GM19372 (cell line): ENCODE measurements around the gene FSIP1.
"Not testable (repeated sequence)": the region's sequence is repeated elsewhere in the genome, so short reads cannot be mapped to it uniquely, and the experiment has no call there.

Experiments
- ATAC-seq: cut with Tn5 transposase; IDR thresholded peaks from one replicate; pipeline ENCODE4 v1.9.1; 2021; ENCODE audit warnings: mild to moderate bottlenecking, low read depth, moderate library complexity; ENCODE audit not compliant: unreplicated experiment

The FSIP1 gene

DNA sequence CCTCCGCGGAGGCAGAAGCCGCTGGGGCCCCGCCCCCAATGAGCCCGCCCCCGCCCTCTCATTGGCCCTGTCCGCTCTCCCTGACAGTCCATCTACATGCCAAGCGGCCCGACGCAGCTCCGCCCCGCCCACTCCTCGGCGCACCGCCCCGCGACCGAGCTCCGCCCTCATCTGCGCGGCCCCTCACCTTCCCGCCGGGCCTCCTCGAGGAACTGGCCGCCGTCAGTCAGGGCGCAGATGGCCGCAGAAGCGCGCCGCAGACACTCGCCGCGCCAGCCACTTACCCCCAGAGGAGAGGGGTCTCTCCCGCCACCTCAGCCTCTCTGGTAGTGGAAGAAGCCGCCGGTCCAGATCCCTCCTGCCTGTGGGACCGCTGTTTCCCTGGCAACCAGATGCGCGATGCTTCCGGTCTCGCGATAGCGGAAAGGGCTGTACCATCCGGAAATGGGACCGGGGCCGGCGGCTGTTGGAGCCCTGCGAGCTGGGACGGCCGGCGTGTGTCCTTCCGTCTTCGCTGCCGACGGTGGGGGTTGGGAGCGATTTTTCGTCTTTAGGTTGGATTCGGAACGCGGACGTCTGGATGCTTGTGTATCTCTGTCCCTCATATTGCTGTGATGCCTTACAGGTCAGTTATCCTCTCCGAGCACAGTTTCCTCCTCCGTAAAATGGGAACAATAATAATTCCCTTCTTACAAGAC, at the start of gene FSIP1:
Gene FSIP1 (minus strand): TSS at position 401 of the 698 bp plus-strand sequence. CDS start 6,317 bp downstream, outside the sequence.
- peak; percentile 97 for ATAC-seq

DNA sequence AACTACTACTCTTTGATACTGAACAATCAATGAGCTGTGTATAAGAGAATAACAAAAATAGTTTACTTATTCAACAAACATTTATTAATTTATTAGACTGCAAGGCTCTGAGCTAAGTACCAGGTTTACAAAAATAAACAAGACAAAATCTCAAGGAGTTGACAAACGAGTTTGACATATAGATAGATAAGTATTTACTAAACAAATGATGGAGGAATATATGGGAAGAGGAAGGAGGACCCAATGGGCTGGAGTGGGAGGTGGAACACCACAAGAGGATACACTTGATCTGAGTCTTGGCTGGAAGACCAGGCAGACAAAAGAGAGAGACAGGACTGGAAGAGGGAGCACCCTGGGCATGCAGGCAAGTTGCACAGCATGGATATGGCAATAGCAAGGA, 47.5 kb upstream of the FSIP1 start:
- ATAC-seq: no peak

DNA sequence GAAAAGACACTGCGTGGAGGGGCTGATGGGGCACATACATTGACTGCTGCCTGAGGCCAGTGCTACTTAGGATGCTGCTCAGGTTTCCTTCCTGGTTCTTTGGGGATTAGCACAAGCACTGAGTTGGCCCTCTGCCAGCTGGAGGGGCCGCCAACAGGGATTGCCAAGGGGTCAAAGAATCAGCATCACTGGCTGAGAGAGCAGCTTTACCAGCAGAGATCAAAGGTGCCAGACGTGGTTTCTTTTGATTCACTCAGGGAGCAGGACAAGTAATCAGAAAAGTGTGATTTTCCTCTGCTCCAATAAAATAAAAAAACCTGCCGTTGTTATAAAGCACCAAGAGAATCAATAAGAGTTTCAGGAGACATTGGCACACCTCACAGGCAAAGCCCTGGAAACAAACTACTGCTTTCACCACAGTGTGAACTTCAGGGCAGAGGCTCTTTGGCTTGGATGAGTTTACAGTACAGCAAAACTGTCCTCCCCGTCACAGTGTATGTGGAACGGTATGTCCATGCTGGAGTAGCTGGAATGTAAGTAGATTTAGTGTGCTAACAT, 45.8 kb upstream of the FSIP1 start:
- ATAC-seq: no peak

DNA sequence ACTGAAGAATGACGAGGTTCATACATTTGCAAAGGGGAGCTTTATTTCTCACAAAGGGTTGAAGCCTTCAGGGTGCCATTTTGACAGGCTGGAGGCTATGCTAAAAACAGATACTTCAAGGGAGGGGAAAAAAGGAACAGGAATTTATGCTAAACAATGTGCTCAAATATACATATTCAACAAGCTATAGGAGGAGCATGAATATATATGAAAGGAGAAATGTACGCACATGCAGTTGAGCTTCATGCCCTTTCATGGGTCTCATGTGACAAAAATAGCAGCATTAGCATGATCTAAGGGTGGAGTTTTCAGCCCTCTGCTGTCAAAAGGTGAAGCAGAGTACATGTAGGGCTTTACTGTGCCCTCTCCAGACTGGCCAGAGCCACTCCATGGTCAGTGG, 44.3 kb upstream of the FSIP1 start:
- no peak for ATAC-seq

DNA sequence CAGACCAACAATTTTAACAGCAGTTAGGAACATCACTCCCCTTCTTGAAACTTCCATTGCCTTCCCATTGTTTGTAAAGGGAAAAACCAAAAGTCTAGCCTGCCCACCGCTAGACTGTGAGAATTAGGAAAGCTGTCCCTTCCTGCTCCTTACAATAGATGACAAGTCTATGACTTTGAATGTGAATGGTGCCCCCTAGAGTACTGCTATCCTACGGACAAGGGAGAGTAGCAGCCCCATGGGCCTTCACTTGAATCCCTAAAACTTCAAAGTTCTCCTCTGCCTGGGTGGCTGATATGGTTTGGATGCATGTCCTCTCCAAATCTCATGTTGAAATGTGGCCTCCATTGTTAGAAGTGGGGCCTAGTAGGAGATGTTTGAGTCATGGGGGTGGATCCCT, 41.0 kb upstream of the FSIP1 start:
- no peak for ATAC-seq

DNA sequence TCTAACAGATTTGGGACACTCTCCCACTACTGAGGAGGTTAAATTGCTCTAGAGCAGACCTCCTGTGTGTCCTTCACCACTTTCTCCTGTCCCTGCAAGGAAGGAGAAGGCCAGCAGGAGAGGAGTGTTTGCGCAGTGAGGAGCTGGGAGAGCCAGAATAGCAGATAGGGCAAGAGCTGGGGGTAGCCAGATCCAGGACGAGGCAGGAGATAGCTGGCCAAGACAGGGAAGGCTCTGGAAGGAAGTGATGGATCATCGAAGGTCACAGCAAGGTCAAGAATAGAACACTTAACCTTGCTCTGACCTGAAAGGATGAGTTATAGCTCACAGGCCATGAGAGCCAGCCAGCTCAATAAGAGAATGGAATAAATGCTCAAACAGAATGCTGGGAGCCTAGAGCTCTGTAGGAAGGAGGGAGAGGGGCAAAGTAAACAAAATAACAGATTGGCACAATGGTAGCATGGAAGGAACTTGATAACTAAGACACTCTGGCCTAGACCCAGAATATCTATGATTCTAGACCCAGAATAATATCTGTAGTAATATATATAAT, 37.5 kb upstream of the FSIP1 start:
- no peak for ATAC-seq

DNA sequence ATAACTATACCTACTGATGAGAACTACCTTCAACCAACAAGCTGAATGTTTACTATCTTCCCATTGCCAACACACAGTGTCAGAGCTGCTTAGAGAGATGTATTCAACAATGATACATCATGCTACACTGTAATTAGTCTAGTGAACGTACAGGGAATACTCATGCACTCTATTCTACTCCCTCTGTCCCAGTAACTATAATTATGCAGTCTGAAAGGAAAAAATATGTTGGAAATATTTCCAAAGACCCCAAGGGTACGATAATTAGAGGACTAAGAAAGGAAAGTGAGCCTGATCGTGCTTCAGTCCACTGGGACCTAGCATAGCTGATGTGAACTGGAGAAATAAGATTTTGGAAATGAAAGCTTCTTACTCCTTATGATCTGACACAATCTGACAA, 36.9 kb upstream of the FSIP1 start:
- ATAC-seq: no peak

DNA sequence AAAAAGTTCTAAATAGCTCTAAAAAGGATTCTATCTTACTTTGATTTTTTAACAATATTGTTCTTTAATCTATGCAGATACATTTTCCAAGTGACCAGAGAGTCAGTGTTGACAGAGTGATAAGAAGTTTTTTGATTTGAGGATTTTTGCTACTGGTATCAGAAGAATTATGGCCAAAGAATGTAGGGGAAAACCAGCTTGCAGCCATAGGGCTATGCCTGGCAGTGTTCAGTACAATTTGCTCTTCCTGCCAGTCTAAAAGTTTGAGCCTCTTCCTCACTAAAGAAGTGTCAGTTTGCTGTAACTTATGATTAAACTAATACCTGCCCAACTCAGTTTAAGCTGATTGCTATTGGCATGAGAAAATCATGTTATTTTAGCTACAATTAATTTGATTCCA, 35.3 kb upstream of the FSIP1 start:
- ATAC-seq: no peak

DNA sequence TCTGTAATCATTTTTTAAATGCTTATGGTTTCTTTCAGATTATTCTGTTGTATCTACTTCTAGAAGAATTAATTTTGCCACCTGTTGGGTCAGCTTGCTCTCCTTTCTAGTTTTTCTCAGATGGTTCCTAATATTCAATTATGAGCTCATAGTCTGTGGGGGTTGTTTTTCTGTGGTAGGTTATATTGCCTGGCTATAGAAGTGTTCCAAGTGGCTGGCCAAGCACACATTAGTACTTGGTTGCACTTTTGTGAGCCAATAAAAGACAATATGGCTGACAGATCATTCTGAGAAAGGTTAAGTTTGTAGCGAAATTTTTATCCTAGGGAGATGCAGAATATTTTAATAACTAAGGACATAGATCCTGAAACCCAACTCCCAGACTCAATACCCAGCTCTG, 31.8 kb upstream of the FSIP1 start:
- ATAC-seq: no peak

DNA sequence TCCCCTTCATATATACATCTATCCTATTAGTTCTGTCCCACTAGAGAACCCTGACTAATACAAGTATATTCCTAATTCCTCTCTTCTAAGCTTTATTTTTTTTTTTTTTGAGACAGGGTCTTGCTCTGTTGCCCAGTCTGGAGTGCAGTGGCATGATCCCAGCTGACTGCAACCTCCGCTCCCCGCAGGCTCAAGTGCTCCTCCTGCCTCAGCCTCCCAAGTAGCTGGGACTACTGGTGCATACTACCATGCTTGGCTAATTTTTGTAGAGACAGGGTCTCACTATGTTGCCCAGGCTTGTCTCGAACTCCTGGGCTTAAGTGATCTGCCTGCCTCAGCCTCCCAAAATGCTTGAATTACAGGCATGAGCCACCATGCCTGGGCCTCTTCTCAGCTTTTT, 30.0 kb upstream of the FSIP1 start:
- not testable (repeated sequence) for ATAC-seq

DNA sequence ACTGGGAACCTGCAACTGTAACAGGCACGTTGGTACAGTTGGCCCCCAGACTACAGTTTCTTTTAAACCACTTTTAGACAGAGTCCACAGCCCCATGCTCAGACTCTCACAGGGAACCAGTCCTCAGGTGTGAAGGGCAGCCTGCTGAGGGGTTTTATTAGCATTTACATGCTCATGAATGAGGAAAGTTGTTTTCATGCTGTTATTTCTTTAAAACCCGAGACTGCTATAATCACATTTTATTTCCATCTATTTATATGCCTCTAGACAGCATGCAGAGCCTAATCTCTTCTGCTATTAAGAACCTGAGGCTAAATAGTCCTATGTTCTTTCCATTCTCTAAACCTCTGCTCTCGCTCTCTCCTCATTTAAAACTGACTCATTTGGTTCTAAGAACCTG, 26.3 kb upstream of the FSIP1 start:
- ATAC-seq: no peak

DNA sequence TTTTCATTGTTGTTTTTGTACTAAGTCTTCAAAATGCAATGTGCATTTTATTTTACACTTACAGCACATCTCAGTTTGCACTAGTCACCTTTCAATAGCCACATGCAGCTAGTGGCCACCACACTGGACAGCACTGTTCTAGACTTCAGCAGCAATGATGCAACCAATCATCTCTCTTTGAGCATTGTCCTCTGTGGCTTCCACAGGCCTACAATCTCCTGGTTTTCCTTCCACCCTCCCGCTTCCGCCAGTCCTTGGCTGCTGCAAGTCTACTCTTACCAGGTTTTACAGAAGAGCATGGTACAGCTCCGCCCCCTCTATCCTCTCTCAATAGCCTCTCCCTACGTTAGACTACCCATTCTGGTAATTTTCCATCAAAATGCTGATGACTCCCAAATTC, 25.1 kb upstream of the FSIP1 start:
- no peak for ATAC-seq

DNA sequence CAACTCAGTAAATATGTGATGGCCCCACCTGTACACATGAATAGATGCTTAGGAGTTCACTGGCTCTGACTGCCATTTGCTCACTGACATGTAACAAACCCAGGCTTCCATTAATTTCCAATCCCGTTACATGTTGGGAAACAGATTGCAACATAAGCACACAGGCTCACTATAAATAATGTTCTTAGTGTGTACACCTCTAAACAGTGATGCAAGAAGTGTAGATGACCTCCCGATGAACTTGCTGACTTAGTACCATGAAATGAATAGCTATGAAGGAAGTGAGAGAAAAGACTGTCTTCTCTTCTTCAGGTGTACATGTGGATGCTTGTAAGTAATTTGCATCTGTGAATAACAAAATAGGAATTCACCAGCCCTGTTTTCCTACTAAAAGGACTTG, 21.4 kb upstream of the FSIP1 start:
- no peak for ATAC-seq

DNA sequence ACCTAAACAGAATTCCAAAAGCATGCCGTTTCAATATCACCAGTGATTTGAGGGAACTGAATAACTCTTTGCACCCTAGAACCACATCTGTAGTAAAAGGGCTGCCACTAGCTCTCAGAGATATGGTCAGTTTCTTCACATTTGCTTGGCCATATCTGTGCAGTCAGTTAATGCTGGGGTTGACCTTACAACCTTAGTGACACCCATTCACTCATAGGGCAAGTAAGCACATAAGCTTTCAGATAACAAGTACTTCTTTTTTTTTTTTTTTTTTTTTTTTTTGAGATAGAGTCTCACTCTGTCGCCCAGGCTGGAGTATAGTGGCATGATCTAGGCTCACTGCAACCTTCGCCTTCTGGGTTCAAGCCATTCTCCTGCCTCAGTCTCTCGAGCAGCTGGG, 20.4 kb upstream of the FSIP1 start:
- no peak for ATAC-seq

DNA sequence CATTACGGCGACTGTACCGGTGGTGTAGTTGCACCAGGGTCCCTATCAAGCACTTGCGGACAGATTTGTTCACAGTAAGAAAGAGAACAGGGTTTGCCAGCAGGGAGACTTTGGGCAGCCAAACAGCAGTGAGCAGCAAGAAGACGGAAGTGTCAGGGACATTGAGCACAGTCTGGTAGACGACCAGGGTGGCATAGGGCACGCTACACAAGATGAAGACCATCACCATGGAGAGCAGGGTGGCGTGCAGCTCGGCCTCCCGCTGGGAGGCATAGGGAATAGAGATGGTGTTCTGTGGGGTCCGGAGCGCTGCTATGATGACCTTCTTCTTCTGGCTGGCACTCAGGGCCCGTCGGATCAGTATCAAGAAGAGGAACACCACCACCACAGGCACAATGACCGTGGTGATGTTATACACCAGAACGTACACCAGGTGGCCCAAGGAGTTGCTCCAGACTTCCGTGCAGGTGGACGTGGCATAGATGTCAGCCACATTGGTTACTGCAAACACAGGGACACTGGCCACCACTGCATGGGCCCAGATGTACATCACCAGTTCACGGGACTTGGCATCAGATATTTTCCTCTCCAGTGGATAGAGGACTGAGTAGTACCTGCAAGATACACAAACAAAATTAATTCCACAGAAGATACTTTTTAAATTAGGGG, 19.1 kb upstream of the FSIP1 start:
- peak; percentile 77 for ATAC-seq

DNA sequence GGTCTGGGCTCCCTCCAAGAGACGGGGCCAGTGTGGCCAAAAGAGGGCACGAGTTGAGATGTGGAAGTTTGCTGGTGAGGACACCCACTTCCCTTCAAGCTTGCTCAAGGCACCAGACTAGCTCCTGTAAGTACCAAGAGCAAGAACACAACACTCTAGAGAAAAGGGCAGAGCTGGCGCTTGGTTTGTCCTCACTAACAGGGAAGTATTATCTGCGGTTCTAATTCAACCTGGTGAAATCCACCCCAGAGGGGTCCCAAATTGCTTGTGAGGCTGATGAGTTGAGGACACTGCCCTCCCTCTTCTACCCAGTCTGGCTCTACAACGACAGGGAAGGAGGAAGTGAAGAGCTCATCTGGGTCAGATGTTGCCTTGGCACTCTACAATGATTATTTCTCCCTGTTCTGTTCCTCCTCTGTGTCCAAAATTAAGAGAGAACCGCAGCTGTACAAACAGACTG, 16.9 kb upstream of the FSIP1 start:
- ATAC-seq: no peak

DNA sequence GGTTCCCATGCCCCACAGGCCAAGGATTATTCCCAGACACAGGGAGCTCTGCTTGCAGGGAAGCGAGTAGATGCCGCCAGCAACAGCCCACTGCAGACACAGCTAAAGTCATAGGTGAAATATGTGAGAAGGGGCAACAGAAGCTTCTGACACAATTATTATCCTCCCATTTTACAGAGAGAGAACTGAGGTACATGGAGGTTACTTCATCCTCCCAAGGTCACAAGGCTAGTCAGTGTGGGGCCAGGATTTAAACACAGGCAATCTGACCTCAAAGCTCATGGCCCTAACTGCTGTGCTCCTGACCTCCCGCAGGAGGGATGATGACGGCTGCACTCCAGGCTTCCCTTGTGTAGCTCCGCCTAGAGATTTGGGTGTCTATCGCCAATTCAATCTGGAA, 15.7 kb upstream of the FSIP1 start:
- no peak for ATAC-seq

DNA sequence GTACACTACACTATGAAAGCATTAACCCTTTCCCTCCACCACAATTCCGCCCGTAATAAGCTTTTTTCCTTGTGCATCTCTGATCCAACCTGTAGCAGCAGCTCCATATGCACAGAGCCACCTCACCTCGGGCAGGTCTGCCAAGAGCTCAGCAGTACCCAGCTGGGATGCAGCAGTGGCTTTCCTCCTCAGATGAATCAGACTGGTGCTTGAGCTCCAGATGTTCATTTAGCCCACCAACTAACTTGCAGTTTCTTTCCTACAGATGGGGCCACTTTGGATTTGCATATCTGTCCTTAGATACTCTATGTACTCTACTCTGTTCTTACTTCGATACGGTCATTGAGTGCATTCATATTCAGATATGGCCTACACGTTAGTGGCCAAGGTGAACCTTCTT, 14.8 kb upstream of the FSIP1 start:
- no peak for ATAC-seq

DNA sequence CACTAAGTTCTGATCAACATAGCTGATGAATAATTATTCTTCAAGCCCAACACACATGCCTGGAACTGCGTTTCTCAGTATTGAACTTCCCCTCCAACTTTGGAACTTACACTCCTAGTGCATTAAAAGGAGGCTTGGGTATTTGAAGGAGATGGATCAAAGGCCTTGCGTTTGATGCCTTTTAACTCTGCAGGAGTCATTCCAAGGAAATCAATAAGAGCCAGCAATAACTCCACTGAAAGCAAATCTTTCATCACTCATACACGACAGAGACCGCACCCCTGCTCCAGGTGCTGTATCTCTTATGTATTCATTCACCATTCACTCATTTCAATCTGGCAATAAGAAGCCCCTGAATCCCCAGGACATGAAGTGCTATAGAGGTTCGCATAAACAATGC, 14.0 kb upstream of the FSIP1 start:
- no peak for ATAC-seq

DNA sequence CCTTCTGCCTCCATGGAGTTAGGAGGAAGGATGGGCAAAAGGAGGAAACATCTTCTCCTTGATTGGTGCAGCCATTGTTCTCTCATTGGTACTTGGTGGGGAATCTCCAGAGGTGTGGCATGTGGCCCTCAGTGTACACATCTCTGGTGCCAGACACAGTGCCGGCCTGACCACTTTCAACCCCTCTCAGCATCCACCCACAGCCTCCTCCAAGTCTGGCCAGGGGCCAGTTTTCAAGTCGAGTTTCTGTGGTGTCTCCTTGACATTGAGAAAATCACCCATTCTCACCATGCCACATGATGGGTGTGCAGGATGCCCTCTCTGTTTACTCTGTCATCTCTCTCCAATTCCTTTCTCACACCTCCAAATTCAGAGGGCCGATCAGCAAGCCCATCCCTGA, 12.8 kb upstream of the FSIP1 start:
- no peak for ATAC-seq

DNA sequence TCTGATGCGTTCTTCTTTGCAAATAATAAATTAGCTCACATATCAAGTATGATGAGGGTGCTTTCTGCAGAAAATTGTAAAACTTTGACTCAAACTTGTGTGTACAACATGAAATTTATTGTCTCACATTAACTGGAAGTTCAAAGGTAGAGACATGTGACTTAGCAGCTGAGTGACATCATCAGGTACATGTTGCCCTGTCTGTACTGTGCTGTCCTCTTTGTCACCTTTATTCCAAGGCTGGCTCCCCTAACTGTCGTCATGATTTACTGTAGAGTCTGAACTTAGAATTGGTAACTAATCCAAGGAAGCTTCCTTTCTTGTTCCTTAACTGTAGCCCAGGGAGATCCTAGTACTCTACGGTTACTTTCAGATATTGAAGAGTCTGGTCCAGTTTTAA, 12.3 kb upstream of the FSIP1 start:
- no peak for ATAC-seq

DNA sequence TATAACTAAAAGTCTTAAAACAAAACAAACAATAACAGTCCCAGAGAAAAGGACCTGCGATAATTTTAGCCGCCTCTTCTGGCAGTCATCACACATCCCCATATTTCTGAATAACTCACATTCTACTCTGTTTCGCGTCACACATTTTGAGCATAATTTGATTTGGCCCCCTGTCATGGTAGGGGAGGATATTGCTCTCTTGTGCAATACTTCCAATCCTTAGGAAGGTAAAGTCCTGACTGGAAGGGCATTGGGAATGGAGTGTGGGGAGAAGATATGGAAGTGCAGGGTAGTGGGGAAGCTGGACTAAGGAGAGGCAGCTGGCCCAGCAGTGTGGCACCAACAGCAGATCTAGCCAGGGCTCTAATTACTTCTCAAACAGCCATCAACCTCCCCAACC, 11.3 kb upstream of the FSIP1 start:
- ATAC-seq: no peak
